ENCODE results near the gene NR3C2.

Gene NR3C2

DNA sequence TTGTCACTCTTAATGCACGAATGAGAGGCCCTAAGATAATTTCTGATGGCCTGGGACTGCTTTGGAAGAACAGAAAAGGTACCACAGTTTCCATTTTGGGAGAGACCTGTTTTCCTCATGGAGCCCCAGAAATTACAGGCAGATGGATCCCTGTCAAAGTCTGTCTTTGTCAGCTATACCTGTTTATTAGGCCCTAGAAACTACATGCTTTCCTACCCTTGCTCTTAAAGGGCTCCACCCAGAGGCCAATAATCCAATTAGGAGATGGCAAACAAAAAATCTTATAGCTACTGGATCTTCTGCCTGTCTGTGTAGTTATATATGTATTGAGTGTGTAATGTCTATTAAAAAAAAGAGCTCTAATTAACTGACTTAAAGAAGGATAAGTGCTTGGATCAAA, 141.3 kb downstream of the NR3C2 start:
- DNase-seq: no peak

DNA sequence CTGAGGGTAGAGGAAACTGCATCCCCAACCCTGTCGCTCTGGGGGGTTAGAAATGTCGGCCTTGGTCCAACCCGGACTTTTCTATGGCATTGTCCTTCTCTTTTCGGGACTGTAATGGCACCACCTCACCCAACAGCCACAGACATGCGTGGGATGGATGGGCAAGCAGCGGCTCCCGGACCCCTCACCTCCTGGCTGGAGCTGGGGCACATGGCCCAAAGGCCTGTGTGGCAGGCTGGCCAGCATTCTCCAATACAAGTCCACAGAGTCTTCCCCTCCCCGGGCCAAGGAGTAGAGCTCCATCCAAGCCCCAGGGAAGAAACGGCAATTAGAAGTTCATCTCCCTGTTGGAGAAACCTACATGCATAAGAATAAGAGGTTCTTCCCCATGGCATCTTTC, 142.9 kb downstream of the NR3C2 start:
- no peak for DNase-seq

- no peak for DNase-seq
These were observed 145.7 kb downstream of the NR3C2 start for GRCh38 chr4:148296498-148296897.

- DNase-seq: no peak
These were observed 146.6 kb downstream of the NR3C2 start for GRCh38 chr4:148295642-148296041.

DNA sequence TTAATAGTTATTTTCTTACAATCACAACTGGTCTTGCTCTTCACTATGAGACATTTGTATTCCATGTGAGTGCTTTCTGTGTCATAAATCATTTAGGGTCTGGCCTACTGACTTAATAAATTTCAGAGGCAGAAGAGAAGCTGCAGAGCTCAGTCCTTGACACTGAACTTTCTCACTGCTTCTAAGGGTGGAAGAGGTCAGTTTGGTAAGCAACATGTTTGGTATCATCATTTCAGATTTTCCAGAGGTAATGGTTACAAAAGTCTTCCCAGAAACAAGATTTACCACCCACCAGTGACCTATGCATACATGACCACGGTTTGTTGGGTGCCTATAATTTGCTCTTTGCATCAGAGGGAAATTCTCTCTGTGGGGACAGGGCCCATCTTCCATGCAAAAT, 148.6 kb downstream of the NR3C2 start:
- DNase-seq: no peak

DNA sequence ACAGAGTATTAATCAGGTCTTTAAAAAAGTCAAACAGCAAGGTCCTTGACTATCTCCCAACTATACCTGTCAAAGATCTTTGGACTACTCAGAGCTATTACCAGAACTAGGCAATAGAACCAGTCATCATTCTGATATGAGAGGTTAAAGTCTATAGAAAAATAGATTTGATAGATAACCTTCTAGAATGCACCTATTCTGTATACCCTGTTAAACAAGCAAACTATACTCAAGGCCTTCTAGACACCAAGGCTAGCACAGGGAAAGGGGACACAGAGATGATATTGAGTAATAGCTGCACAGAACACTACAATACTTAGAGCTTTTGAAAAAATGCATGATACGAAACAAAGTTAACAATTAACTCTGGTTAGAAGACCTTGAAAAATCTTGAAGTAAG, 149.5 kb downstream of the NR3C2 start:
- DNase-seq: no peak

GRCh38 chr4:148289740-148290139, 152.5 kb downstream of the NR3C2 start:
- DNase-seq: no peak

GRCh38 chr4:148288448-148288847, 153.8 kb downstream of the NR3C2 start:
- DNase-seq: no peak

GRCh38 chr4:148287111-148287510, 155.1 kb downstream of the NR3C2 start:
- DNase-seq: no peak

DNA sequence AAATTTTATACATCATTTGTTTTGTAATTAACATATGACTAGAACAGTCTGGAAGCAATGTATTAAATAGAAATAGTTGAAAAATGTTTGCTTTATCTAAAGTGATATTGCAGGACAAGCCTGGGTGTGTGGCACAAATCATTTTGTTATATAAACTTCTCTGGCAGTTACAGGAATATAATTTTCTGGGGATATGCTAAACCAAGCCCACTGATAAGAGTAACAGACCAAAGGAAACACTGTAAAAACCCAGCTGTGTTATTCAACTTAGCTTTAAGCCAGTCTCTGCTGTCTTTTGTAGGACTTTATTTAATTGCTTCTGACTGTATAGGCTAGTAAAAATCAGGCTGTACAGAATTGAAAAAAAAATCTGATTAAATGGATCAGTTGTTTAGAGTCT, 156.2 kb downstream of the NR3C2 start:
- no peak for DNase-seq

GRCh38 chr4:148283665-148284064, 158.5 kb downstream of the NR3C2 start:
- no peak for DNase-seq

DNA sequence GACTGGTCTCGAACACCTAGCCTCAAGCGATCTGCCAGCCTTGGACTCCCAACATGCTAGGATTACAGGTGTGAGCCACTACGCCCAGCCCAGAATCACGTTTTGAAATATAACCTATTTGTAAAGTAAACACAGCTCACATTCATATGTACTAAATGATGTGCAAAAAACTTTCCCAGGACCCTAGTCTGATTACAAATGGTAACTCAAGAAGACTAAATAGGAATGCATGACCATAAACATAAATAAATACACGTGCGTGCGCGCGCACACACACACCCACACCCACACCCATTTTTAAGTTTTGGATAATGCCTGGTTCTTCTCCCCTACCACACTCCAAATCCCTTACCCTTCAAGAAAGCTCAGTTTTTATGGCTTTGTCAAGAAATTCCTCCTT, 163.9 kb downstream of the NR3C2 start:
- no peak for DNase-seq

DNA sequence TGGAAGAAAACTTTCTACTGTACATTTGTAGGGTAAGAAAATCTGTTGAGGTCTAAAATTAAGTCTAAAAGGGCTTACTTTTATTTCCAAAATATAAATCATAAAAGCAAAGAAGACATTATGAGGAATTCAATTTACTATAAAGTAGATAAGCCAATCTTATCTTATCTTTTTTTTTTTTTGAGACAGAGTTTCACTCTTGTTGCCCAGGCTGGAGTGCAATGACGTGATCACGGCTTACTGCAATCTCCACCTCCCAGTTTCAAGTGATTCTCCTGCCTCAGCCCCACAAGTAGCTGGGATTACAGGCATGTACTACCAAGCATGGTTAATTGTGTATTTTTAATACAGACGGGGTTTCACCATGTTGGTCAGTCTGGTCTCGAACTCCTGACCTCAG, 166.9 kb downstream of the NR3C2 start:
- DNase-seq: no peak

GRCh38 chr4:148273501-148273986, 168.7 kb downstream of the NR3C2 start:
- DNase-seq: no peak

DNA sequence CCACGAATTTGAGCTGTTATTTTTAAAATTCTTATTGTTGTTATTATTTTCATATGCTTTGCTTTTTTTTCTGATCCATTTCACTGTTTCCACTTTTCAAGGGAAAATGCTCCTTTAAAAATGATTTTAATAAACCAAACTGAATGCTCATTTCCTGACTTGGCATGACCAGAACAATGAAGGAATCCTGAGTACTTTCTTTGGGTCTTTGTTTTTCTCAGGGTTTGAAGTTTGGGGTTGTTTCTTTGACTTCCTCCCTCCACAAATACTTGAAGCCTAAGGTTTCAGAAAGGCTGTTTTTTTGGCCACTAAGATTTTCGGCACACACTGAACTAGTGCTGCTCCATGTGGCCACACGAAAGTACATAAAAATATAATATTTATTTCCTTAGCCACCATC, 171.0 kb downstream of the NR3C2 start:
- DNase-seq: no peak

DNA sequence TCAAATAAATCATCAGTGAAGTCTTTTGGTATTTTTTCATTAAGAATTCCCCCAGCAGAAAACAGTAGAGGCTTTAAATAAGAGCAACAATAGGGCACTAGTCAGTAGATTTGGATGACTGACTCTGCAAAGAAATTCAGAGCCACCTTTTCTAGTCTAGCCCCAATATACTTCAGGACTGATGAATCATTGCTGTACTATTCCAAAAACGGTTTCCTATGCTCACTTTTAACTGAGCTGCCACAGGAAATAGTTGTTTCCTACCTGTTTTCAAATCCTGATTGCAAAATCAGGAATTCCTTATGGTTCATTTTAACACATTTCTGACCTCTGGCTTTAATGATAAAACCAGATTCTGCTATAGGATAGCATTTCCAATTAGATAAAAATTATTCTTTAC, 171.6 kb downstream of the NR3C2 start:
- no peak for DNase-seq

DNA sequence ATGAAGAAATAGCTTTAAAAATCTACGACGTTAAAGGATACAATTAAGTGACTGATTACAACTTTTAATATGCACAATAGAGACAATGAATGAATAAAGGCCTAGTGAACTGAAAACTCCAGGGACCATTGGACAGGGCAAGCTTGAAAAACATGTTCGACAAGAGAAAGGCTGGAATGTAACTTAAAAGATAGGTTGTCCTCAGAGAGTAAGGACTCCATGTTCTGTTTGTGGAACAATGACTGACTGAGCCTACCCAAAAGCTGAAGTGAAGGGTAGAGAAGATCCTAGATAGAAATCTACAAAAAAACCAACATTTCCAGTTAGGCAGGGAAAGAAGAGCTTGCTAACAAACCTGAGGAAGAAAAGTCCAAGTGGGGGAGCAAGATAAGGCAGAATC, 173.4 kb downstream of the NR3C2 start:
- no peak for DNase-seq

DNA sequence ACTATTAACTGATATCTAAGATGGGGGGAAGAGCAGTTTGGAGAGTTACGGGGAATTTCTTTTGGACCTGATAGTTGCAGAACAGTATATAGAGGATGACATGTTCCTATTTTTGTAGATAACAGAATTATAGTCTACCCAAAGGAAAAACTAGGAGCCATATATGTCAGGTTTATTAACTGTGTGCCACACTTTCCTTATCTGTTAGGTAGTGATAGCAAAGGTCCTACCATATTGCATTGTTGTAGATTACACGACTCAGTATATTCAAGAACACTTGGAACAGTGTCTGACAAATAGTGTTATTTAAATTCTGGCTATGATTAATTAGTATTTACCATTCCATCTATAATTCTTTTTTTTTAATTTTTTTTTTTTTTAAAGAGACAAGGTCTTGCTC, 175.3 kb downstream of the NR3C2 start:
- DNase-seq: no peak

DNA sequence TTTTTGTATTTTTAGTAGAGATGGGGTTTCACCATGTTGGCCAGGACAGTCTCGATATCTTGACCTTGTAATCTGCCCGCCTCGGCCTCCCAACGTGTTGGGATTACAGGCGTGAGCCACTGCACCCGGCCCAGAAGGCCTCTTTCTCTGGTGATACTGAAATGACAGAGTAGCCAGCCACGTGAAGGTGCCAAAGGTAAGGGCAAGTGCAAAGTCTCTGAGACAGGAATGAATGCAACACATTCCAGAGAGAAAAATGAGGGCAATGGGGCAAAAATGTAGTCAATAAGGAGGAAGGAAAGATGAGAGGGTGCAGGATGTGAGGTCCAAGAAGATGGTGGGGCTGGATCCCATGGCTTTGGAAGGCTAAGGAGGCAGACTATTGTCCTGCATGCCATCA, 176.0 kb downstream of the NR3C2 start:
- DNase-seq: no peak

DNA sequence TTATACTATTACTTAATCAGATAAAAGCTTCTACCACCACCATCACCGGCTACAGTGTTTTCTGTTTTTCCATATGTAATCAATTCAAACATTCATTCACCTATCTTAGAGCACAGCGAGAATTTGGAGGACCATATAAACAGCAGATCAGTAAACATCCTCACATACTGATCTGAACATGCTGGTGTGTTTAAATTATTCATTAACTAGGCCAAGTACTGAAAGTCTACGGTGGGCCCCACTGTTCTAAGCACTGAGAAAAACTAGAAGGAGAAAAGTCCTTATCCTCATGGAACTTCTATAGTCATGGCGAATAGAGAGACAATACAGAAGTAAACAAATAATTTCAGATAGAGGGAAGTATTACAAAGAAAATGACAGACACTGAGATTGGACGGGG, 176.6 kb downstream of the NR3C2 start:
- DNase-seq: no peak

DNA sequence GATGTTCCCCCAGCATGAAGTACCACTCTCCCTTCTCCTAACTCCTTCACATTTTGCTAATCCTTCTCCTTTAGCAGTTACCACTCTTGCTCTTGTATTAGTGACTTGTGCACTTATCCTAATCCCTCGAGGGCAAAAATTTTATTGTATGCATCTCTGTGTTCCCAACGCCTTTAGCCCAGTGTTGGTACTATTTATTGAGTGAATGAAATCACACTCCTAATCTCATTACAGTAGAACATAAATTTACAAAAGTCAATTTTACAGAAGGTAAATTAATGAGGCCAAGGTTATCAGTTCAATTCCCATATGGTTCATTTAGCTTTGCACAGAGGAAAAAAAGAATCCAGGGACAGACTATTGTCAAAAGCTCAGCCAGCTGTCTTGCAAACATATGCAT, 178.4 kb downstream of the NR3C2 start:
- DNase-seq: no peak

- DNase-seq: no peak
These were observed 179.1 kb downstream of the NR3C2 start for GRCh38 chr4:148263127-148263526.

- DNase-seq: no peak
These were observed 180.4 kb downstream of the NR3C2 start for GRCh38 chr4:148261848-148262247.

DNA sequence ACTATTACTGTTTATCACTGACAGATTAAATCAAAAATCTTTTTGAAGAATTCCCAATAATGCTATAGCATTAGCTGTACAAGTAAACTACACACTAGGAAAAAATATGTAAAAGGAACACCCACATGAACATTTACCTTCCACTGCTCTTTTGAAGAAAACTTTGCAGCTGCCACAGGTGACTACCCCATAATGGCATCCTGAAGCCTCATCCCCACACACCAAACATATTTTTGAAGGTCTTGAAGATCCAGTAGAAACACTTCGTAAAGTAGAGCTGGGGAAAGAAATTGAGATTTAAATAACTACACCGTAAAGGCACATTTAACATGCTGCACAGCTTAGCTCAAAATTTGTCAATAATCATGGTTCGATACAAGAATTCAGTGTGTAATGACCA, 182.4 kb downstream of the NR3C2 start:
- DNase-seq: no peak

- DNase-seq: no peak
These were observed 183.7 kb downstream of the NR3C2 start for GRCh38 chr4:148258535-148258934.

GRCh38 chr4:148255344-148255720, 186.9 kb downstream of the NR3C2 start:
- DNase-seq: no peak

Measured in activated naive CD4-positive, alpha-beta T cell (primary cell).